GM19324 (cell line): ENCODE measurements around the gene MYH9.

Experiments used
- ATAC-seq: cut with Tn5 transposase; IDR thresholded peaks from one replicate; pipeline ENCODE4 v1.9.1; 2021; ENCODE audit warnings: mild to moderate bottlenecking, moderate library complexity; ENCODE audit not compliant: unreplicated experiment, low FRiP score

Gene MYH9

GRCh38 chr22:36351921-36352802 lies 35.6 kb downstream of the MYH9 start:
- ATAC-seq = no peak

DNA sequence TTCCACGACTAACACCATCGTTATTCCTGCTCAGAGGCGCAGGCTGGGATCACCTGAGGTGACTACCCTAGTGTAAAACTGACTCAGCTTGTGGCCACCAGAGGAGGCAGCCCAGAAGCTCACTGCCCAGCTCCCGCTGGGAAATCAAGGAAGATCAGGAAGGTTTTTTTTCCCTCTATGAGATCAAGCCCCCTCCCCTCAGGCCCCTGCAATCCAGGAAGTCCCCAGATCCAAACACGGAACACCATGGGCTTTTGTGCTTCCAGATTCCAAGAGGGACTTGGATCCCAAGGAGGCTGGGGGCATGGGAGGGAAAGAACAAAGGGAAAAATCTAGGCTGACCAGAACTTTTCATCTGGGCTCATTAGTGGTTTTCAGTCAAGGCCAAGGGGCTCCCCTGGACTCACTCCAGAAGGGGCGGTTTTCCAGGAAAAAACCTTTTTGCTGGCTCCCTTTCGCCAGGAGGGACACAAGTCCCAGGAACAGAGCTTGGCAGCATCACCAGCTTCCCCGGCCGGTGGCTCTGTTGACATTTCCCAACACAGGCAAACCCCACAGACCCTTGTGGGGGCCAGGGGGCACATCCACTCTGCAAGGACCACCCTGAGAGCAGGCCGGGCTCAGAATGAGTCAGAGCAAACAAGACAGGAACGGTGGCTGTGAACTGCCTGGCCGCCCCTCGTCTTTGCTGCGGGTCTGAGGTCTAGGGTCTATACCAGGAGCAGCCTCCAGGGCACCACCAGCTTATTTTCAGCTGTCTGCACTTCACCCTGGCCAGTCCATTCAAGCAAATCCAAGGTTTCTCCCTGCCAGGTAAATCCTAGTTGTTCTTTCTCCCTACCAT lies 36.8 kb downstream of the MYH9 start:
- no peak for ATAC-seq

DNA sequence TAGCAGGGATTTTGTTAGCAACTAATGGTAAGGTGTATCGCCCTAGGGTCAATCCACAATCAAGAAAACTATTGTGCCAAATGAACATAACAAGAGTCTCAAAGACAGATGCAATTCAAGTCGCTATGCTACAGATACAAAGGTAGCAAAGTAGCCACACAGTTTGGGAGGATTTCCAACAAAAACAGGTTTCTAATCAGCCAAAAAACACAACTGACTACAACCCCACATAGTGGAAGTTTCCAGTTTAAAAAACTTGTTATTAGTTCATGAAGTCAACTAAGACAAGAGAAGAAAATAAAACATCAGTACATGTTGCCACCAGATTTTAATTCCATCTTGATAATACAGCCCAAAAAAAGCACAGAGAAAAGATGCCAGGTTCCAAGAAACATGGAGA lies 38.0 kb downstream of the MYH9 start:
- no peak for ATAC-seq

- no peak for ATAC-seq
Observed at GRCh38 chr22:36348760-36349159, 39.0 kb downstream of the MYH9 start.

GRCh38 chr22:36347094-36347493 lies 40.7 kb downstream of the MYH9 start:
- ATAC-seq = no peak

GRCh38 chr22:36344106-36344827 lies 43.5 kb downstream of the MYH9 start:
- ATAC-seq = no peak

GRCh38 chr22:36343720-36344105 lies 44.1 kb downstream of the MYH9 start:
- ATAC-seq = no peak

DNA sequence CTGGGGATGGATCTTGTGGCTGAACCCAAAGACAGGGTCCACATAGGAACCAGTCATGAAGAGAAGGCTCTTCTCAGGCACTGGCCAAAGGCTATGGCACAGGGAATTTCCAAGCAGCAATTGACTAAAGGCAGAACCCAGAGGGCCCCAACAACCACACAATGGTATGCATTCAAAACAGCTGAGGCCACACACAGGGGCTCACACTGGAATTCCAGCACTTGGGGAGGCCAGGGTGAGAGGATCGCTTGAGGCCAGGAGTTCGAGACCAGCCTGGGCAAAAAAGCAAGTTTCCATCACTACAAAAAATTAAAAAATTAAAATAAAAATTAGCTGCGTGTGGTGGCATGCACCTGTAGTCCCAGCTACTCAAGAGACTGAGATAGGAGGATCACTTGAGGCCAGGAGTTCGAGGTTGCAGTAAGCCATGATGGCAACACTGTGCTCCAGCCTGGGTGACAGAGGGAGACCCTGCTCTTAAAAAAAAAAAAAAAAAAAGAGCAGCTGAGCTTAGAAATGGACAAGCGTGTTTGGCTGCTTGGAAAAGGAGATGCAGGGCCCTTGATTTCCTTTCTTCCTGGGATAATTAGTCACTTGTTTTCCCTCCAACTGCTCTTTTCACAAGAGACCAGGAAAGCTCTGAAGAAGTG lies 44.6 kb downstream of the MYH9 start:
- no peak for ATAC-seq

GRCh38 chr22:36341640-36342041 lies 46.1 kb downstream of the MYH9 start:
- ATAC-seq = no peak

DNA sequence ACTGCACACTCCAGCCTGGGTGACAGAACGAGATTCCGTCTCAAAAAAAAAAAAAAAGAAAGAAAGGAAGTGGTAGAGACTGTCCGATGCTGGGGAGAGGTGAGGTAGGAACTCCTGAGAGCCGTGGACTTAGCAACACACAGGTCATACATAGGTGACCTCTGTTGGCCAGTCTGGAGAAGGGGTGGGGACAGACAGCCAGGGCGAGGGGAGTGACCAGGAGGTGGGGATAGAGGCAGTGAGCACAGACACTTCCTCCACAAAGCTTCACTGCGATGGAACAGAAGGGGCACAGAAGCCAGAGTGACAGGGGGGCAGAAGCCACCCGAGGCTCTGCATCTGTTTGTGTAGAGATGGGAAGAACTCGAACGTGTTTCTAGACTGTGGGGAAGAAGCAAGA lies 47.1 kb downstream of the MYH9 start:
- ATAC-seq = no peak

GRCh38 chr22:36339171-36340065 lies 48.3 kb downstream of the MYH9 start:
- no peak for ATAC-seq

GRCh38 chr22:36337365-36338130 lies 50.2 kb downstream of the MYH9 start:
- no peak for ATAC-seq

DNA sequence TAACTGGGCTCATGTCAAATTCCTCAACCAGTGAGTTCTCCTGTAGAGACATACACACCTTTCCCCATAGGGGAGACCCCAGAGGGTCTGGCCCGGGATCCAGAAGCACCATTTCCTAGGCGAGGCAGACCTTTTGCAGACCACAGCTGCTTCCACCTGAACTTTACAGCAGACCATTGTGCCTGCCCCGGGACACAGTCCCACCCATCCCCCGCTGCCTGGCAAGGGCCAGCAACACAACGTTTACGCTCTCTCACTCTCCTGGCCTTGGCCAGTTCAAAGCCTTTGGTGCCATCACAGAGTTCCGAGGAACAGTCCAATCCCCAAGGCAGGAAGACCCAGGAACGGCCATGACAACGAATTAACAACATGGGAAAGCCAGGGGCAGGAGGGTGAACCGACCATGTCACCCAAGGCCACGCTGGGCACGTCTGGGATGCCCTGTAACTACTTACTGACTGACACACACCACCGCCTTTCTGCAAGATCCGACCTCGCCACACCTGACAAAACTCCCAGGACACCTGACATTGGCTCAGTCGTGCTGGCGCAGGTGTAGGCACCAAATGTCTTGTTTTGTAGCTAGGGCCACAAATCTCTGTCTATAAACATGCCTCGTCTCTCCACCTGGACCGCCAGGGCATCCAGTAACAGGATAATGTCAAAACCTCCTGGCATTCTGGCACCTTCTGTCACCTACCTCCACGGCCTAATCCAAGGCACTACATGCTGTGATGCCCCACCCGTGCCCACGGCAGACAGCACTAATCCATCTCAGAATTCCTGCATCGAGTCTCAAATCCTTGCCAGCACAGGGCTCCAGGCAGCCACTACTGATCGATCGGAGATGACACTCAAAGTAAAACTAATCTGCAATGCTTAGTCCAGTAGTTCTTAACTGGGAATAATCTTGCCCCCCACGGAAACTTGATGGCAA lies 51.3 kb downstream of the MYH9 start:
- ATAC-seq = no peak

DNA sequence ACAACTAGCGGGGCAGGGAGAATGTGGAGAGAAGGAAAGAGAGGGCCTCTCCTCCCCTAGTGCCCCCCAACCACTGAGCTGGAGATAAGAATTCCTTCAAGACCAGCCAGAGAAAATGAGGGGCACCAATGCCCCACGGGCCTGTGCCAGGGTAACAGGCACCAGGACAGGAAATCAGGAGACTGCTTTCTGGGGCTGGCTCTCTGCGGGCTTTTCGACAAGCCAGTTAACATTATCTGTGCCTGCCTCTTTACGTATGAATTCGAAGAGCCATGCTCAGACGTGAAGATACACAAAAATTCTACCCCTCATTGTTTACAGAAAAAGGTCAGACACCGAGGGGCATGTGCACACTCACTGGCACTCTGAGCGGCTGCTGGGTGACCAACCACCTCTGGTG lies 52.1 kb downstream of the MYH9 start:
- ATAC-seq = no peak

DNA sequence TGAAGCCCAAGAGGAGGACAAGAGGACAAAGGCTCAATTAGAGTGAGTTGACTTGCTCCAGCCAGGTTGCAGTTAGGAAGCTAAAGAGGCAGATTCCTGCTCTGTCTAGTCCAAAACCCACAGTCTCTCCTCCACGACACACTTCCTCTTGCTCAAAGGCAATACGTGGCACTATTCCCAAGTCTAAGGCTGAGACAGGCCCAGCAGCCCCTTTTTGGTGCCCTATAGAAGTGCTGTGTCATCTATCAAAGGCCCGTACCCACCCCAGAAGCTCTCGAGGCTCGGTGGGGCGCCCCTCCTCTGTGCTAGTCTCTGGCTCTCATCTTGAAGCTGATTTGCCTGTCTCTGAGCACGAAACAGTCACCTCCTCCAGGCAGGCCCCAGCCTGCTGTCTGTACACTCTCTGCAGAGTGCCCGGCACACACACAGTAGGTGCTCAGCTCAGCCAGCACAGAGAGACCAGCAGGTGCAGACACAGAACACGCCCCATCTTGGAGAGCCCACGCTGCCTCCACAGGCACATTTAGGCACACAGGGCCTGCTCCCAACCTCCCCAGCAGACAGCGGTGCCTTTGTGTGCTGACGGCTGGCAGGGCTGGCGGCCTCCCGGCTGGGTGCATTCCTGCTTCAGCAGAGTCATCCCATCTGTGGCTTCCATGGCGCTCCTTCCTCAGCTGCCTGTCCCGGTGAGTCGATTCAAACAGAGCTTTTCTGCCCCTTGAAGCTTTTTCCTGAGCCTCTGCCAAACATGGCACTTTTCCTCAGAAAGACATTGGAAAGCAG lies 52.8 kb downstream of the MYH9 start:
- no peak for ATAC-seq

- ATAC-seq = no peak
Observed at GRCh38 chr22:36334081-36334820, 53.5 kb downstream of the MYH9 start.
